HFF-Myc (cell line): ENCODE results near the gene KDM5C.

ENCODE experiments used
- DNase-seq: peaks from one replicate; pipeline ENCODE4 v3.0.0-alpha.2; 2011; ENCODE audit warnings: low read depth; ENCODE audit errors: extremely low read depth
- H3K4me3 ChIP-seq: replicated peaks from 2 replicates; pipeline ENCODE4 v1.5.1; 2011; ENCODE audit warnings: low read depth, mild to moderate bottlenecking, control low read depth, low read length
- CTCF ChIP-seq: IDR thresholded peaks from 2 replicates; pipeline ENCODE4 v1.5.1; 2012; ENCODE audit warnings: mild to moderate bottlenecking, low read depth, low read length, control low read depth; ENCODE audit errors: missing control alignments

Gene KDM5C

GRCh38 chrX:53239474-53239873 lies 14.5 kb upstream of the KDM5C start:
- TF ChIP-seq CTCF = peak; percentile 29
- DNase-seq = no peak
- H3K4me3 ChIP-seq = no peak overlapping the region

GRCh38 chrX:53237056-53237455 lies 12.0 kb upstream of the KDM5C start:
- H3K4me3 ChIP-seq = no peak overlapping the region
- no peak for TF ChIP-seq CTCF
- no peak for DNase-seq

DNA sequence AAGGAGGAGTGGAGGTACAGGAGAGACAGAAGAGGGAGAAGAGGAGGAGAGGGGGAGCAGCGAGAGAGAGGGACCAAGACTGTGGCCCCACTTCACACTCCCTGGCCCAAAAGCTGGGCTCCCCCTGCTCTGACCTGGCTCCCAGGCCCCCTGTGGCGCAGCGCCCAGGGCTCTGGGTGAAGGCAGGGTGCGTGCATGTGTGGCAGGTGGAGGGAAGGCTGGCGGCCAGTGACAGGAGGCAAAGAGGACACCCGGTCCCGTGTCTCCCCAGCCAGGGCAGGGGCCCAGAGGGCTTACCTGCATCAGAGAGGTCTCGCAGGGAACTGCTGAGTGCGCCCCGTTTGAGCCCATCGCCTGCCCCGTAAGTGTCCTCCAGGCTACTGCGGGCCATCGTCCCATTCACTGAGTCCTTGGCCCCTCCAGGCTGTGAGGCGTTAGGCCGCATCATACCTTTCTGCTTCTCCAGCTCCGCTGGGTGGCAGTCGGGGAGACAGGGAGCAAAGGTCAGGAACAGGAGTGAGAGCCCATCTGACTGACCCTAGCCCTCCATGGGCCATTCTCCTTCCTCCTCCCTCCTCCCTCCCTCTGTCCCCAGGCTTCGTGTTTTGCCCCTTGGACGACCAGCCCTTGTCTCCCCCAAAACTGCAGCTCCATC lies 11.1 kb upstream of the KDM5C start:
- DNase-seq = no peak
- no peak overlapping the region for H3K4me3 ChIP-seq
- TF ChIP-seq CTCF = no peak

GRCh38 chrX:53235566-53235965 lies 10.6 kb upstream of the KDM5C start:
- no peak overlapping the region for H3K4me3 ChIP-seq
- DNase-seq = no peak
- TF ChIP-seq CTCF = no peak

- no peak overlapping the region for H3K4me3 ChIP-seq
- TF ChIP-seq CTCF = no peak
- no peak for DNase-seq
These were observed 9.5 kb upstream of the KDM5C start for GRCh38 chrX:53234484-53234883.

- TF ChIP-seq CTCF = no peak
- H3K4me3 ChIP-seq = no peak overlapping the region
- no peak for DNase-seq
These were observed 8.5 kb upstream of the KDM5C start for GRCh38 chrX:53233536-53233935.

DNA sequence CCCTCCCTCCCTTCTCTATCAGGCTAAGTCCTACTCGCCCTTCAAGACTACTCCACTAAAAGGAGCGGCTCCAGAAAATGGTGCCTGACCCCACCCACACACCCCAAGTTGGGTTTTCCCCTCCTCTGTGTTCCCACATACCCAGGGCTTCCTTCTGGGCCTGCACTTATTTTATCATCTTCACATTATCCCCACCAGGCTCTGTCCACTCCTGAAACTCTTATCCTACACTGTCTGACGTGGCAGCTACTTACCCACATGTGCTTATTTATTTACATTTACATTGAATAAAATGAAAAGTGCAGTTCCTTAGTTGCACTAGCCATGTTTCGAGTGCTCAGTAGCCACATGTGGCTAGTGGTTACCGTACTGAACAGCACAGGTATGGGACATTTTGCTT lies 5.1 kb upstream of the KDM5C start:
- no peak for TF ChIP-seq CTCF
- H3K4me3 ChIP-seq = no peak overlapping the region
- no peak for DNase-seq
